Liver (tissue), 9 donors: ENCODE data around the gene OTUD5. TPM values are rescaled to one million over a fixed set of nuclear protein-coding genes. Genes with fewer than 3 reads are reported as not detected.

ENCODE experiments used
- DNase-seq: peaks from one replicate; pipeline ENCODE4 v3.0.0-alpha.2; 2017; ENCODE audit warnings: low spot score
- H3K27ac ChIP-seq, 2 donors: one replicate each; pipeline ENCODE4 v1.7.0; 2013; ENCODE audit warnings: inconsistent platforms in 2 of 2, low read length in 2 of 2, control low read depth in 1 of 2, low read depth in 1 of 2, mild to moderate bottlenecking in 1 of 2
- H3K27me3 ChIP-seq, 4 donors: one replicate each; pipeline versions ENCODE4 v1.6.1 to v1.7.0; 2013; ENCODE audit warnings: low read length in 3 of 4, inconsistent platforms in 1 of 4, mild to moderate bottlenecking in 1 of 4, moderate library complexity in 1 of 4; ENCODE audit not compliant: control insufficient read depth in 4 of 4, insufficient read depth in 4 of 4
- H3K36me3 ChIP-seq, 4 donors: one replicate each; pipeline versions ENCODE4 v1.6.1 to v1.7.0; 2013; ENCODE audit warnings: low read length in 3 of 4, mild to moderate bottlenecking in 3 of 4, low read depth in 1 of 4, moderate library complexity in 1 of 4; ENCODE audit not compliant: control insufficient read depth in 4 of 4, insufficient read depth in 3 of 4
- H3K4me1 ChIP-seq, 4 donors: one replicate each; pipeline versions ENCODE4 v1.6.1 to v1.7.0; 2013; ENCODE audit warnings: low read length in 3 of 4, mild to moderate bottlenecking in 3 of 4, moderate library complexity in 1 of 4; ENCODE audit not compliant: control insufficient read depth in 4 of 4, insufficient read depth in 4 of 4
- H3K4me3 ChIP-seq, 3 donors: one replicate each; pipeline versions ENCODE4 v1.6.1 to v1.7.0; 2013; ENCODE audit warnings: low read length in 3 of 3, control low read depth in 1 of 3, low read depth in 1 of 3, mild to moderate bottlenecking in 1 of 3
- H3K9ac ChIP-seq, 2 donors: one replicate each; pipeline ENCODE4 v1.7.0; 2013; ENCODE audit warnings: low read length in 2 of 2, mild to moderate bottlenecking in 2 of 2, moderate library complexity in 2 of 2, control low read depth in 1 of 2, low read depth in 1 of 2
- H3K9me3 ChIP-seq, 4 donors: one replicate each; pipeline versions ENCODE4 v1.6.1 to v1.7.0; 2013; ENCODE audit warnings: low read length in 3 of 4; ENCODE audit not compliant: control insufficient read depth in 4 of 4
- EGR1 ChIP-seq, 2 donors: IDR thresholded peaks; 2 replicates each; pipeline ENCODE4 v1.6.1; 2016 to 2018; ENCODE audit warnings: antibody characterized with exemption in 2 of 2, low read depth in 2 of 2
- FOXA1 ChIP-seq: IDR thresholded peaks from 2 replicates; pipeline ENCODE4 v1.6.1; 2016; ENCODE audit warnings: antibody characterized with exemption
- FOXA2 ChIP-seq: IDR thresholded peaks from 2 replicates; pipeline ENCODE4 v1.6.1; 2016; ENCODE audit warnings: antibody characterized with exemption
- GABPA ChIP-seq, 2 donors: IDR thresholded peaks in 1 of 2; conservative IDR thresholded peaks in 1 of 2; 2 replicates each; pipeline ENCODE4 v1.6.1; 2016; ENCODE audit warnings: antibody characterized with exemption in 2 of 2, mild to moderate bottlenecking in 1 of 2, moderate library complexity in 1 of 2
- HNF4A ChIP-seq, 2 donors: conservative IDR thresholded peaks; 2 replicates each; pipeline ENCODE4 v1.6.1; 2016; ENCODE audit warnings: antibody characterized with exemption in 2 of 2, mild to moderate bottlenecking in 2 of 2
- HNF4G ChIP-seq: IDR thresholded peaks from 2 replicates; pipeline ENCODE4 v1.6.1; 2016; ENCODE audit warnings: antibody characterized with exemption
- JUND ChIP-seq, 2 donors: IDR thresholded peaks; 2 replicates each; pipeline ENCODE4 v1.6.1; 2016; ENCODE audit warnings: antibody characterized with exemption in 2 of 2
- NR2F2 ChIP-seq: IDR thresholded peaks from 2 replicates; pipeline ENCODE4 v1.6.1; 2016; ENCODE audit warnings: antibody characterized with exemption
- RXRA ChIP-seq, 2 donors: IDR thresholded peaks; 2 replicates each; pipeline ENCODE4 v1.6.1; 2017 to 2018; ENCODE audit warnings: antibody characterized with exemption in 2 of 2, mild to moderate bottlenecking in 1 of 2
- SP1 ChIP-seq: IDR thresholded peaks from 2 replicates; pipeline ENCODE4 v1.6.1; 2018; ENCODE audit warnings: antibody characterized with exemption, mild to moderate bottlenecking
- TAF1 ChIP-seq: conservative IDR thresholded peaks from 2 replicates; pipeline ENCODE4 v1.6.1; 2016; ENCODE audit warnings: antibody characterized with exemption, mild to moderate bottlenecking
- WGBS: extraction: QIAGEN DNeasy Blood & Tissue Kit; methylation state at CpG from one replicate; pipeline ENCODE4 v1.1.7; 2013; 5-methylcytosine and 5-hydroxymethylcytosine counted together
- polyA plus RNA-seq, 2 donors: library from polyadenylated mRNA; stranded (reverse) in 1 of 2; unstranded in 1 of 2; fragments of 200-250 nt in 1 of 2; fragments of >200 nt in 1 of 2; fragmentation: Nextera tagmentation in 1 of 2; extraction: Ambion mirVana in 1 of 2; gene quantifications; one replicate each; pipeline versions ENCODE4 v1.2.1 to v1.2.3, GENCODE V29; 2013 to 2015
- total RNA-seq, 2 donors: library from RNA; depleted of rRNA; stranded (reverse); fragments of >200 nt; gene quantifications; one replicate each; pipeline ENCODE4 v1.2.3, GENCODE V29; 2014
- TF ChIP-seq, protein P1 (sequence below): IDR thresholded peaks from 2 replicates; pipeline ENCODE4 v1.6.1; 2016; ENCODE audit warnings: antibody characterized with exemption
- TF ChIP-seq, protein P2 (sequence below): fragments of 150-350 bp; IDR thresholded peaks from 2 replicates; pipeline ENCODE4 v1.5.1; 2017; ENCODE audit warnings: improper control_type of control experiment, low read depth, low read length; ENCODE audit not compliant: missing input control
- TF ChIP-seq, protein P3 (sequence below): IDR thresholded peaks from 2 replicates; pipeline ENCODE4 v1.6.1; 2016; ENCODE audit warnings: antibody characterized with exemption, mild to moderate bottlenecking
- TF ChIP-seq, protein P4 (sequence below): IDR thresholded peaks from 2 replicates; pipeline ENCODE4 v1.6.1; 2016; ENCODE audit warnings: antibody characterized with exemption
- TF ChIP-seq, protein P5 (sequence below): IDR thresholded peaks from 2 replicates; pipeline ENCODE4 v1.6.1; 2016; ENCODE audit warnings: antibody characterized with exemption
- donor health status: healthy.
- donor health status: healthy.
- donor health status: healthy.
- donor health status: healthy.
- donor health status: healthy.

The OTUD5 gene
- total and polyA plus RNA-seq, 4 donors, result 9.3 to 29.3 (median 17.9) TPM

DNA sequence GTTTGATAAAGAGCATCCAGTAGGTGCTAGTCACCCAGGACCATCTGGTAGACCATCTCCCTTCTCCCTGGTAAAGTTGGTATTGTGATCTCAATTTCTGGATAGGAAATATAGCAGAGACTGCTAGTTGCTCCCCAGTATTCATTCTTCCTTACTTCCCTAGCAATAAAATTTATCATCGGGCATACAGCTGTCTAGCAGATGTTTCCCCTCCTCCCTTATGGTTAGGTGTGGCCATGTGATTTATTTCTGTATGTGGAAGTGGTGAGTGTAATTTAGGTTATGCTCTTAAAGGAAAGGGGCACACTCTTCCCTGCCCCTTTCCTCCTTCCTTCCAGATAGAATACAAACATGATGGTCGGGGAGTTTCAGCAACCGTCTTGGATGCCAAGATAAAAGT lies 26.5 kb upstream of the OTUD5 start:
- H3K36me3 ChIP-seq, result peaks cover 14 to 51% (median 21%) of the 10 kb centered on the region in 4 donors

DNA sequence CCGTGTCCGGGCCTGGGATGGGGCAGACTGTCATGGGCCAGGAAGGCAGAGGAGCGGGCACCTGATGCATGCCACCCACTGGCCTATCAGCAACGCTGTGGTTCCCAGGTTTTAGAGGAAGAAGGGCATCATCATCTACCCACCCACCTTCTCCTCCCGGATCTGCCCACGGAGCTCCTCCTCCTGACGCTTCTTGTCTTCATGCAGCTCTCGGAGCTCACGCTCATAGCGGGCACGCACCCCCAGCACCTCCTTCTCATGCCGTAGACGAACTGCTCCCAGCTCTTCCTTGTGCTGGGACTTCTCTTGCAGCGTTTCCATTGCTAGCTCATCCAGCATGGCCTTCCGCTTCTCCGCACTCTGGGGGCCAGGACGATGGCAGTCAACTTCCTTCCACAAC lies 25.7 kb upstream of the OTUD5 start:
- Histone ChIP-seq H3K9me3 (no peaks in the 10 kb centered on the region), H3K9ac (no peak overlapping the region), H3K4me3 (no peak overlapping the region), H3K4me1 (no peaks in the 10 kb centered on the region), H3K27me3 (no peaks in the 10 kb centered on the region), H3K36me3 (peaks cover 14 to 49% (median 23%) of the 10 kb centered on the region in 4 donors), H3K27ac (no peak overlapping the region)
- TF ChIP-seq, protein P1, sequence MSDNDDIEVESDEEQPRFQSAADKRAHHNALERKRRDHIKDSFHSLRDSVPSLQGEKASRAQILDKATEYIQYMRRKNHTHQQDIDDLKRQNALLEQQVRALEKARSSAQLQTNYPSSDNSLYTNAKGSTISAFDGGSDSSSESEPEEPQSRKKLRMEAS, result no peak
- no peak for TF ChIP-seq EGR1 (IDR thresholded peaks at IDR 0.05; ENCODE audit: low read depth in 2 of 2)
- TF ChIP-seq RXRA (IDR thresholded peaks at IDR 0.05), result no peak
- no peak for TF ChIP-seq FOXA2
- TF ChIP-seq JUND (IDR thresholded peaks at IDR 0.05), result no peak
- TF ChIP-seq, protein P2, sequence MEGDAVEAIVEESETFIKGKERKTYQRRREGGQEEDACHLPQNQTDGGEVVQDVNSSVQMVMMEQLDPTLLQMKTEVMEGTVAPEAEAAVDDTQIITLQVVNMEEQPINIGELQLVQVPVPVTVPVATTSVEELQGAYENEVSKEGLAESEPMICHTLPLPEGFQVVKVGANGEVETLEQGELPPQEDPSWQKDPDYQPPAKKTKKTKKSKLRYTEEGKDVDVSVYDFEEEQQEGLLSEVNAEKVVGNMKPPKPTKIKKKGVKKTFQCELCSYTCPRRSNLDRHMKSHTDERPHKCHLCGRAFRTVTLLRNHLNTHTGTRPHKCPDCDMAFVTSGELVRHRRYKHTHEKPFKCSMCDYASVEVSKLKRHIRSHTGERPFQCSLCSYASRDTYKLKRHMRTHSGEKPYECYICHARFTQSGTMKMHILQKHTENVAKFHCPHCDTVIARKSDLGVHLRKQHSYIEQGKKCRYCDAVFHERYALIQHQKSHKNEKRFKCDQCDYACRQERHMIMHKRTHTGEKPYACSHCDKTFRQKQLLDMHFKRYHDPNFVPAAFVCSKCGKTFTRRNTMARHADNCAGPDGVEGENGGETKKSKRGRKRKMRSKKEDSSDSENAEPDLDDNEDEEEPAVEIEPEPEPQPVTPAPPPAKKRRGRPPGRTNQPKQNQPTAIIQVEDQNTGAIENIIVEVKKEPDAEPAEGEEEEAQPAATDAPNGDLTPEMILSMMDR, result no peak
- no peak for TF ChIP-seq HNF4A (conservative IDR thresholded peaks at IDR 0.05)
- TF ChIP-seq FOXA1, result no peak
- no peak for TF ChIP-seq GABPA (IDR thresholded peaks at IDR 0.05 in 1 of 2, conservative IDR thresholded peaks at IDR 0.05 in 1 of 2)
- no peak for TF ChIP-seq TAF1
- TF ChIP-seq, protein P3, sequence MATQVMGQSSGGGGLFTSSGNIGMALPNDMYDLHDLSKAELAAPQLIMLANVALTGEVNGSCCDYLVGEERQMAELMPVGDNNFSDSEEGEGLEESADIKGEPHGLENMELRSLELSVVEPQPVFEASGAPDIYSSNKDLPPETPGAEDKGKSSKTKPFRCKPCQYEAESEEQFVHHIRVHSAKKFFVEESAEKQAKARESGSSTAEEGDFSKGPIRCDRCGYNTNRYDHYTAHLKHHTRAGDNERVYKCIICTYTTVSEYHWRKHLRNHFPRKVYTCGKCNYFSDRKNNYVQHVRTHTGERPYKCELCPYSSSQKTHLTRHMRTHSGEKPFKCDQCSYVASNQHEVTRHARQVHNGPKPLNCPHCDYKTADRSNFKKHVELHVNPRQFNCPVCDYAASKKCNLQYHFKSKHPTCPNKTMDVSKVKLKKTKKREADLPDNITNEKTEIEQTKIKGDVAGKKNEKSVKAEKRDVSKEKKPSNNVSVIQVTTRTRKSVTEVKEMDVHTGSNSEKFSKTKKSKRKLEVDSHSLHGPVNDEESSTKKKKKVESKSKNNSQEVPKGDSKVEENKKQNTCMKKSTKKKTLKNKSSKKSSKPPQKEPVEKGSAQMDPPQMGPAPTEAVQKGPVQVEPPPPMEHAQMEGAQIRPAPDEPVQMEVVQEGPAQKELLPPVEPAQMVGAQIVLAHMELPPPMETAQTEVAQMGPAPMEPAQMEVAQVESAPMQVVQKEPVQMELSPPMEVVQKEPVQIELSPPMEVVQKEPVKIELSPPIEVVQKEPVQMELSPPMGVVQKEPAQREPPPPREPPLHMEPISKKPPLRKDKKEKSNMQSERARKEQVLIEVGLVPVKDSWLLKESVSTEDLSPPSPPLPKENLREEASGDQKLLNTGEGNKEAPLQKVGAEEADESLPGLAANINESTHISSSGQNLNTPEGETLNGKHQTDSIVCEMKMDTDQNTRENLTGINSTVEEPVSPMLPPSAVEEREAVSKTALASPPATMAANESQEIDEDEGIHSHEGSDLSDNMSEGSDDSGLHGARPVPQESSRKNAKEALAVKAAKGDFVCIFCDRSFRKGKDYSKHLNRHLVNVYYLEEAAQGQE, result no peak
- no peak for TF ChIP-seq HNF4G
- no peak for TF ChIP-seq NR2F2
- WGBS, result 93% methylated on average over 17 of the region's 17 CpGs
- DNase-seq, result no peak

More for the DNA sequence above, 26.5 kb upstream of the OTUD5 start:
- no peak overlapping the region for H3K9ac ChIP-seq
- no peak overlapping the region for H3K27ac ChIP-seq
- no peaks in the 10 kb centered on the region for H3K4me1 ChIP-seq
- no peak overlapping the region for H3K4me3 ChIP-seq
- no peak for TF ChIP-seq RXRA (IDR thresholded peaks at IDR 0.05)
- H3K27me3 ChIP-seq, result no peaks in the 10 kb centered on the region
- H3K9me3 ChIP-seq, result no peaks in the 10 kb centered on the region
- WGBS, result 94% methylated on average over 3 of the region's 3 CpGs
- no peak for DNase-seq

DNA sequence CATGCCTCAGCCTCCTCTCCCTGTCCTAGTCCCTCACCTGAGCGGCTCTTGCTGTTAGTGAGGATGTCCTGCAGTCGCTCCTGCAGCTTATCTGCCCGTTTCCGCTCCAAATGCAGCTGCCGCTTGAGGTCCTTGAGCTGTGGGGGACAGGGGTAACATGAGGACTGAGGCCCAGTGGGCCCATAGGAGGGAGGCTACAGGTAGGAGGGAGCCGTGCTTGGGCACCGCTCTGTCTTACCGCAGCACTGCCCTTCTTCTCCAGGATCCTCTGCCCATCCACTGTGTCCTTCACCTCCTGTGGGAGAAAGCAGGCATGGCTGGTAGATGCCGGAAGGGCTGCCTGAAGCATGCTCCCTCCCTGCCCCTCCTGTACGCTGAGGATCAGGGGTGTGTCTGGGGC lies 23.8 kb upstream of the OTUD5 start:
- peaks cover 13 to 50% (median 26%) of the 10 kb centered on the region in 4 donors for H3K36me3 ChIP-seq
- no peaks in the 10 kb centered on the region for H3K4me1 ChIP-seq
- no peak overlapping the region for H3K9ac ChIP-seq
- no peak overlapping the region for H3K4me3 ChIP-seq
- no peak for DNase-seq
- H3K27ac ChIP-seq, result no peak overlapping the region
- no peak for TF ChIP-seq SP1
- TF ChIP-seq JUND (IDR thresholded peaks at IDR 0.05), result no peak
- TF ChIP-seq HNF4G, result no peak
- TF ChIP-seq FOXA2, result no peak
- TF ChIP-seq FOXA1, result no peak
- TF ChIP-seq, protein P2, result no peak
- no peak for TF ChIP-seq NR2F2
- TF ChIP-seq RXRA (IDR thresholded peaks at IDR 0.05), result no peak
- TF ChIP-seq, protein P1, result no peak
- TF ChIP-seq, protein P4, sequence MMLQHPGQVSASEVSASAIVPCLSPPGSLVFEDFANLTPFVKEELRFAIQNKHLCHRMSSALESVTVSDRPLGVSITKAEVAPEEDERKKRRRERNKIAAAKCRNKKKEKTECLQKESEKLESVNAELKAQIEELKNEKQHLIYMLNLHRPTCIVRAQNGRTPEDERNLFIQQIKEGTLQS, result no peak
- no peak for TF ChIP-seq HNF4A (conservative IDR thresholded peaks at IDR 0.05)
- TF ChIP-seq, protein P5, sequence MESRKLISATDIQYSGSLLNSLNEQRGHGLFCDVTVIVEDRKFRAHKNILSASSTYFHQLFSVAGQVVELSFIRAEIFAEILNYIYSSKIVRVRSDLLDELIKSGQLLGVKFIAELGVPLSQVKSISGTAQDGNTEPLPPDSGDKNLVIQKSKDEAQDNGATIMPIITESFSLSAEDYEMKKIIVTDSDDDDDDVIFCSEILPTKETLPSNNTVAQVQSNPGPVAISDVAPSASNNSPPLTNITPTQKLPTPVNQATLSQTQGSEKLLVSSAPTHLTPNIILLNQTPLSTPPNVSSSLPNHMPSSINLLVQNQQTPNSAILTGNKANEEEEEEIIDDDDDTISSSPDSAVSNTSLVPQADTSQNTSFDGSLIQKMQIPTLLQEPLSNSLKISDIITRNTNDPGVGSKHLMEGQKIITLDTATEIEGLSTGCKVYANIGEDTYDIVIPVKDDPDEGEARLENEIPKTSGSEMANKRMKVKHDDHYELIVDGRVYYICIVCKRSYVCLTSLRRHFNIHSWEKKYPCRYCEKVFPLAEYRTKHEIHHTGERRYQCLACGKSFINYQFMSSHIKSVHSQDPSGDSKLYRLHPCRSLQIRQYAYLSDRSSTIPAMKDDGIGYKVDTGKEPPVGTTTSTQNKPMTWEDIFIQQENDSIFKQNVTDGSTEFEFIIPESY, result no peak
- WGBS, result 94% methylated on average over 10 of the region's 10 CpGs
- no peaks in the 10 kb centered on the region for H3K27me3 ChIP-seq
- no peaks in the 10 kb centered on the region for H3K9me3 ChIP-seq
